CD4-positive, alpha-beta memory T cell (primary cell): Measurements from ENCODE around the gene TFIP11. TPM values are rescaled to one million over a fixed set of nuclear protein-coding genes. Genes with fewer than 3 reads are reported as not detected.

ENCODE experiments used
- CTCF ChIA-PET: fragments of 350-600 bp; sonication (Branson Sonifier 250); formaldehyde crosslinking; loops from one replicate; lab custom pipeline; 2021; ENCODE audit warnings: inconsistent platforms; ENCODE audit not compliant: partially characterized antibody; lab: Charles Lee
- POLR2A ChIA-PET: fragments of 350-600 bp; sonication (Branson Sonifier 250); formaldehyde crosslinking; loops from one replicate; lab custom pipeline; 2021; ENCODE audit not compliant: partially characterized antibody; lab: Charles Lee
- DNase-seq, 5 donors: peaks; one replicate each; pipeline versions ENCODE4 v3.0.0 to v3.0.0-alpha.2; 2020 to 2022; ENCODE audit warnings: mixed read lengths in 1 of 5
- H3K27ac ChIP-seq: one replicate; pipeline ENCODE4 v1.7.0; 2013; ENCODE audit warnings: low read depth, low read length
- H3K27me3 ChIP-seq: 2 replicates; pipeline ENCODE4 v1.7.0; 2013; ENCODE audit warnings: mild to moderate bottlenecking, low read length, moderate library complexity; ENCODE audit not compliant: insufficient read depth
- H3K36me3 ChIP-seq: 2 replicates; pipeline ENCODE4 v1.7.0; 2013; ENCODE audit warnings: mild to moderate bottlenecking, low read length, moderate library complexity; ENCODE audit not compliant: insufficient read depth
- H3K4me1 ChIP-seq: 2 replicates; pipeline ENCODE4 v1.7.0; 2013; ENCODE audit warnings: mild to moderate bottlenecking, low read length, moderate library complexity; ENCODE audit not compliant: insufficient read depth
- H3K4me3 ChIP-seq, 2 donors: one replicate each; pipeline ENCODE4 v1.7.0; 2013; ENCODE audit warnings: low read length in 2 of 2, mild to moderate bottlenecking in 1 of 2
- H3K9me3 ChIP-seq, 2 donors: one replicate each; pipeline ENCODE4 v1.7.0; 2013; ENCODE audit warnings: low read length in 2 of 2, control low read depth in 1 of 2; ENCODE audit not compliant: control insufficient read depth in 1 of 2
- H3K27ac Mint-ChIP-seq, 7 donors: one replicate each; pipeline ENCODE4 v1.8.0; 2020 to 2021; ENCODE audit warnings: mixed read lengths in 7 of 7, mild to moderate bottlenecking in 6 of 7, inconsistent platforms in 3 of 7, moderate library complexity in 3 of 7
- H3K27me3 Mint-ChIP-seq, 2 donors: one replicate each; pipeline ENCODE4 v1.8.0; 2020 to 2021; ENCODE audit warnings: mixed read lengths in 2 of 2
- H3K36me3 Mint-ChIP-seq, 2 donors: one replicate each; pipeline ENCODE4 v1.8.0; 2020 to 2021; ENCODE audit warnings: mixed read lengths in 2 of 2, inconsistent platforms in 1 of 2, mild to moderate bottlenecking in 1 of 2
- H3K4me1 Mint-ChIP-seq, 4 donors: one replicate each; pipeline ENCODE4 v1.8.0; 2020 to 2021; ENCODE audit warnings: mixed read lengths in 4 of 4, mild to moderate bottlenecking in 1 of 4
- H3K4me3 Mint-ChIP-seq, 8 donors: one replicate each; pipeline ENCODE4 v1.8.0; 2020 to 2021; ENCODE audit warnings: mixed read lengths in 8 of 8, mild to moderate bottlenecking in 7 of 8, moderate library complexity in 6 of 8, inconsistent platforms in 3 of 8
- H3K9me3 Mint-ChIP-seq, 8 donors: one replicate each; pipeline ENCODE4 v1.8.0; 2020 to 2021; ENCODE audit warnings: mixed read lengths in 8 of 8, mild to moderate bottlenecking in 5 of 8, inconsistent platforms in 3 of 8, moderate library complexity in 1 of 8
- intact Hi-C: fragments of 100-400 bp; cut with micrococcal nuclease; formaldehyde crosslinking; loops from one replicate; pipeline ENCODE4 v1.15.1; 2023
- polyA plus RNA-seq, 2 donors: library from polyadenylated mRNA; unstranded; fragments of 300-500 nt; fragmentation: Illumina TruSeq; gene quantifications; one replicate each; pipeline ENCODE4 v1.2.3, GENCODE V29; 2021
- total RNA-seq, 2 experiments: library from RNA; stranded (reverse); gene quantifications; one replicate each; pipeline ENCODE4 v1.2.3, GENCODE V29; 2021

Gene TFIP11
- total RNA-seq, result 10 to 100 TPM; 72.7 to 74.5 TPM
- 10 to 100 TPM; 22.2 to 45.4 TPM for polyA plus RNA-seq

GRCh38 chr22:26512149-26512793, at the start of gene TFIP11:
TFIP11 (minus strand) TSS chr22:26512473; CDS start chr22:26510272, 2,201 bp downstream.
- Histone ChIP-seq H3K4me3 (peak within 1 kb of the TSS; percentile 83 to 90), H3K27ac (peak within 1 kb of the TSS; percentile 94), H3K4me1 (peaks cover 21% of the 10 kb centered on the region), H3K27me3 (no peaks in the 10 kb centered on the region), H3K9me3 (no peaks in the 10 kb centered on the region), H3K36me3 (peaks cover 24% of the 10 kb centered on the region)
- peaks cover 26 to 46% (median 40%) of the 10 kb centered on the region in 4 donors for H3K4me1 Mint-ChIP-seq
- peaks cover 11 to 41% of the 10 kb centered on the region in 2 donors for H3K36me3 Mint-ChIP-seq
- no peaks in the 10 kb centered on the region for H3K27me3 Mint-ChIP-seq
- peak; percentile 83 to 90 (median 84) for DNase-seq
- ChIA-PET POLR2A (interaction anchor here (0.9 to 5.5 kb wide), 13 partner anchors 8 to 162 kb away, joined by 3 to 68 read pairs (median 5); partner anchors contain the start of genes HPS4, SRRD and TPST2), CTCF (interaction anchor here (0.6 to 2.0 kb wide), 6 partner anchors 9 to 131 kb away, joined by 3 to 11 read pairs (median 4); partner anchors contain the start of genes HPS4 and SRRD)
- intact Hi-C loops, result loop anchor here (1.0 to 5.0 kb wide), 3 partner anchors 29 to 160 kb away; partner anchors contain the start of genes HPS4, SRRD and TPST2
- no peaks in the 10 kb centered on the region for H3K9me3 Mint-ChIP-seq
- peak within 1 kb of the TSS; percentile 99 to 100 (median 99) for H3K4me3 Mint-ChIP-seq
- peak within 1 kb of the TSS; percentile 95 to 100 (median 100) for H3K27ac Mint-ChIP-seq

DNA sequence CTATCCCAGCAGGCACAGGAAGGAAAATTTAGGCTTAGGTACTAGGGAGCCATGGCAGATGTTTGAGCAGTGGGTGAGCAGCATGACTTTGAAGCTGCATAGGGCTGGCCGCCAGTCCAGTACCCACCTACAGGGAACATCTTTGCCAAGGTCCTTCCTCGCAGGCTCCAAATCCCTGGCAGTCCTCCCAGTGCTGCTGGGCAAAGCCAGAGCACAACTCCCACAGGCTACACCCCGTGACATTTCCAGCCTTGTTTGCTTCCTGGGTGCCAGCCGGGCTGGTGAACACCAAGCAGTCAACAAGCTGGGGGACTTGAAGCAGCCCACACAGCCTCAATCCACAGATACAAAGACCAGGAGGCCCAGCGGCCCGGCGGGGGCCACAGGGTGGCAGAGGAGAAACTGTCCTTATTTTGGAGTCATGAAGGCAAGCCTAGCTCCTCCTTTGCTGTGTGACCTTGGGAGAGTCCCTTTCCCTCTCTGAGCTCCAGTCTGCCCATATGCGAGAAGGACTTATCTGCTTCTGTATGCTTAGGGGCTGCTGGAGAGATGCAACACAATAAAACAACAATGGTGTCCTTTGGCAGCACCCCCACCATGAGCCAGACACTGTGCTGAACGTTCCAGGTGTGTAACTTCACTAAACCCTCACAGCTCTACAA, 49.6 kb upstream of the TFIP11 start:
- ChIA-PET POLR2A (interaction anchor here (0.5 kb wide), 1 partner anchor 114 kb away, joined by 3 read pairs; no protein-coding TSS in a partner anchor), CTCF (interaction anchor here (0.7 to 1.8 kb wide), 2 partner anchors 12 to 198 kb away, joined by 3 read pairs; no protein-coding TSS in a partner anchor)
- H3K36me3 Mint-ChIP-seq, result peaks cover 0 to 9% of the 10 kb centered on the region in 2 donors
- H3K4me3 Mint-ChIP-seq, result no peak overlapping the region
- H3K27me3 Mint-ChIP-seq, result no peaks in the 10 kb centered on the region
- no peaks in the 10 kb centered on the region for H3K9me3 Mint-ChIP-seq
- Histone ChIP-seq H3K4me1 (peaks cover 6% of the 10 kb centered on the region), H3K4me3 (no peak overlapping the region), H3K9me3 (no peaks in the 10 kb centered on the region), H3K27me3 (no peaks in the 10 kb centered on the region), H3K27ac (no peak overlapping the region), H3K36me3 (no peaks in the 10 kb centered on the region)
- H3K4me1 Mint-ChIP-seq, result peaks cover 9 to 36% (median 19%) of the 10 kb centered on the region in 4 donors
- intact Hi-C loops, result no loop called here
- no peak for DNase-seq
- no peak overlapping the region for H3K27ac Mint-ChIP-seq

DNA sequence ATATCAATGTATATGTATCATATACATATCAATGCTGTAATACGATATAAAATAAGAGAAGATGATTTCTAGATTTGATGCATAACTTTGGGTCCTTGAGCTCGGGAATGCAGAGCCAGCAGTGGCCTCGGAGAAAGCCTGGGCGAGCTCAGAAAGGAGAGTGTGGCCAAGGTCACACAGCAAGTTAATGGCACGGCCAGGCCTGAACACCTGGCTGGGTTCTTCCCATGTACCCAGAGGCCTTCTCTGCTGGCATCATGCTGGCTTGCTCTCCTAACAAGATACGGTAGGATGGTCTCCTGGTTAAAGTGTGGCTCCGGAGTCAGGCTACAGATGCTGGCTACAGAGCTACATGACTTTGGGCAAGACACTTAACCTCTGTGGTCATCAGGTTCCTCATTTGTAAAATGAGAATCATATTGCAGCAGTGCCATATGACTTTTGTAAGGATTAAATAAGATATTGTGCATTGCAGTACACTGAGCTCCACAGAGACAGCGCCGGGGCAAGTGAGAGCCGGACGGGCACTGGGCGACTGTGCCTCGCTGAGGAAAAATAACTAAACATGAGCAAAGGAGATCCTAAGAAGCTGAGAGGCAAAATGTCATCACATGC, 47.8 kb upstream of the TFIP11 start:
- intact Hi-C loops, result no loop called here
- CTCF ChIA-PET, result interaction anchor here (1.2 kb wide), 1 partner anchor 84 kb away, joined by 3 read pairs; no protein-coding TSS in a partner anchor
- H3K4me3 ChIP-seq, result no peak overlapping the region
- no peaks in the 10 kb centered on the region for H3K27me3 ChIP-seq
- DNase-seq, result no peak
- no peaks in the 10 kb centered on the region for H3K9me3 ChIP-seq
- H3K27ac ChIP-seq, result no peak overlapping the region
- H3K9me3 Mint-ChIP-seq, result no peaks in the 10 kb centered on the region
- peak overlapping the region in 1 of 7 donors; percentile 6 for H3K27ac Mint-ChIP-seq
- H3K36me3 Mint-ChIP-seq, result peaks cover 0 to 8% of the 10 kb centered on the region in 2 donors
- no peaks in the 10 kb centered on the region for H3K27me3 Mint-ChIP-seq
- H3K4me1 ChIP-seq, result no peaks in the 10 kb centered on the region
- peaks cover 5 to 26% (median 16%) of the 10 kb centered on the region in 4 donors for H3K4me1 Mint-ChIP-seq
- POLR2A ChIA-PET, result no interaction called here
- H3K4me3 Mint-ChIP-seq, result no peak overlapping the region
- H3K36me3 ChIP-seq, result no peaks in the 10 kb centered on the region

- Histone ChIP-seq H3K36me3 (no peaks in the 10 kb centered on the region), H3K4me1 (no peaks in the 10 kb centered on the region), H3K9me3 (no peaks in the 10 kb centered on the region), H3K27me3 (no peaks in the 10 kb centered on the region), H3K27ac (no peak overlapping the region), H3K4me3 (no peak overlapping the region)
- POLR2A ChIA-PET, result no interaction called here
- Mint-ChIP-seq H3K9me3 (no peaks in the 10 kb centered on the region), H3K27me3 (no peaks in the 10 kb centered on the region), H3K36me3 (peaks cover 0 to 3% of the 10 kb centered on the region in 2 donors), H3K4me1 (peaks cover 7 to 29% (median 14%) of the 10 kb centered on the region in 4 donors), H3K27ac (peak overlapping the region in 2 of 7 donors; percentile 12 to 76), H3K4me3 (no peak overlapping the region)
- no peak for DNase-seq
- CTCF ChIA-PET, result no interaction called here
- intact Hi-C loops, result no loop called here
These were observed 46.1 kb upstream of the TFIP11 start for GRCh38 chr22:26558248-26558895.

GRCh38 chr22:26556904-26557303, 44.6 kb upstream of the TFIP11 start:
- intact Hi-C loops, result no loop called here
- Histone ChIP-seq H3K4me1 (no peaks in the 10 kb centered on the region), H3K27me3 (no peaks in the 10 kb centered on the region), H3K4me3 (no peak overlapping the region), H3K36me3 (no peaks in the 10 kb centered on the region), H3K9me3 (no peaks in the 10 kb centered on the region), H3K27ac (no peak overlapping the region)
- POLR2A ChIA-PET, result no interaction called here
- peak overlapping the region in 1 of 7 donors; percentile 42 for H3K27ac Mint-ChIP-seq
- CTCF ChIA-PET, result no interaction called here
- DNase-seq, result no peak
- H3K4me1 Mint-ChIP-seq, result peaks cover 7 to 29% (median 14%) of the 10 kb centered on the region in 4 donors
- no peaks in the 10 kb centered on the region for H3K9me3 Mint-ChIP-seq
- H3K4me3 Mint-ChIP-seq, result no peak overlapping the region
- H3K27me3 Mint-ChIP-seq, result no peaks in the 10 kb centered on the region
- peaks cover 0 to 3% of the 10 kb centered on the region in 2 donors for H3K36me3 Mint-ChIP-seq

- Mint-ChIP-seq H3K27me3 (no peaks in the 10 kb centered on the region), H3K36me3 (peaks cover 0 to 5% of the 10 kb centered on the region in 2 donors), H3K4me1 (peaks cover 9 to 33% (median 16%) of the 10 kb centered on the region in 4 donors), H3K27ac (no peak overlapping the region), H3K9me3 (peaks cover 0 to 2% (median 0%) of the 10 kb centered on the region in 8 donors), H3K4me3 (no peak overlapping the region)
- H3K4me3 ChIP-seq, result no peak overlapping the region
- no peak for DNase-seq
- no peaks in the 10 kb centered on the region for H3K4me1 ChIP-seq
- ChIA-PET POLR2A (no interaction called here), CTCF (no interaction called here)
- H3K27ac ChIP-seq, result no peak overlapping the region
- no peaks in the 10 kb centered on the region for H3K36me3 ChIP-seq
- intact Hi-C loops, result no loop called here
- no peaks in the 10 kb centered on the region for H3K9me3 ChIP-seq
- H3K27me3 ChIP-seq, result no peaks in the 10 kb centered on the region
These were observed 43.2 kb upstream of the TFIP11 start for GRCh38 chr22:26555478-26555877.
